GM18858 (cell line): ENCODE data around the gene MRO.
"Not testable (repeated sequence)": the region's sequence is repeated elsewhere in the genome, so short reads cannot be mapped to it uniquely, and the experiment has no call there.

Source experiments
- ATAC-seq: cut with Tn5 transposase; IDR thresholded peaks from one replicate; pipeline ENCODE4 v1.9.1; 2021; ENCODE audit not compliant: unreplicated experiment

MRO gene

DNA sequence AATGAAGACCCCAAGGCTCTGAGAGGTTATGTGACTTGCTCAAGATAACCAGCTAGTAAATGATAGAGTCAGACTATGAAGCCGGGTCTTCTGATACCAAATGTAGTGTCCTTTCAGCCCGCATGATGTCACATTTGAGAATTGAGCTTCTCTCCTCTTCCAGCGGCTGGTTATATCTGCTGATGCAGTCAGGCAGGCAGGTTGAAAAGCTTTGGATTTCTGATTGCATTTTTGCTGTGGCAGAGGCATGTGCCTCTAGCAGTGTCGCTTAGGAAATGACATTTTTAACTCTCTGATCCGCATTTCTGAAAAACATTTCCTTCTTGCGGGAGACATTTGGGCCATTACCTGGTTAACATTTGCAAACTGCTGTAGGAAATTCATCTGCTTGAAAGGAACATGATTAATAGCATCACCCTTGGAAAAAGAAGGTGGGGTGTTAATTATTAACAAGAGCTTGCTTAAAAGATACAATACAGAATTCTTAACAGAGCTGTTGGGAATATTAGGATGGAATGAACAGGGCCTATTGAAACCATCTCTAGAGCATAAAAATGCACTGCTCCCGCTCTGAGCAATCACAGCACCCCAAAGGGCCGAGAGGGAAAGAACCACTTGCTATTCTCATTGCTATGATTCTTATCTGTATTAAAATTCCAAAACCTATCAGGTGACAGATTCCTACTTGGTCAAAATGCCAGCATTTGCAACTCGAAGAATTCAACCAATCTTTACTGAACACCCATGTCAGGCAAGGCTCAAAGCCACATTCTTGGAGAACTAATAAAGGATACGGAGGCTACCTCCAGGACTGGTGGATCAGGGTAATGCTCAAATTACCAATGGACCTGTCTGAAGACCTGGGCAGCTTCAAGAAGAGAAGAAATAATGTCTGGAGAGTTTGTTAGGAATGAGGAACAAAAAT is 25.9 kb downstream of the MRO start:
- no peak for ATAC-seq

DNA sequence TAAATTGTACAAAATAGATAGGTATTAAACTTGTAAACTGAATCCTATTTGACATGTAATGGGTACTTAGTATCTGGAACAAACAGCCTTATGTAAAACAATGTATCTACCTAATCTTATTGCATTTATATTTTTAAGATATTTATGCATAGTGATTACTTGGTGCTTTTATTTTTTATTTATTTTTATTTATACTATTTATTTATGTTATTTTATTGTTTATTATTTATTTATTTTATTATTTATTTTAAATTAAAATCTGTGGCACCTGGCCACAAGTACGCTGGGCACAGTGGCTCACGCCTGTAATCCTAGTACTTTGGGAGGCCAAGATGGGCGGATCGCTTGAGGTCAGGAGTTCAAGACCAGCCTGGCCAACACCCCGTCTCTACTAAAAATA is 26.9 kb downstream of the MRO start:
- no peak for ATAC-seq

DNA sequence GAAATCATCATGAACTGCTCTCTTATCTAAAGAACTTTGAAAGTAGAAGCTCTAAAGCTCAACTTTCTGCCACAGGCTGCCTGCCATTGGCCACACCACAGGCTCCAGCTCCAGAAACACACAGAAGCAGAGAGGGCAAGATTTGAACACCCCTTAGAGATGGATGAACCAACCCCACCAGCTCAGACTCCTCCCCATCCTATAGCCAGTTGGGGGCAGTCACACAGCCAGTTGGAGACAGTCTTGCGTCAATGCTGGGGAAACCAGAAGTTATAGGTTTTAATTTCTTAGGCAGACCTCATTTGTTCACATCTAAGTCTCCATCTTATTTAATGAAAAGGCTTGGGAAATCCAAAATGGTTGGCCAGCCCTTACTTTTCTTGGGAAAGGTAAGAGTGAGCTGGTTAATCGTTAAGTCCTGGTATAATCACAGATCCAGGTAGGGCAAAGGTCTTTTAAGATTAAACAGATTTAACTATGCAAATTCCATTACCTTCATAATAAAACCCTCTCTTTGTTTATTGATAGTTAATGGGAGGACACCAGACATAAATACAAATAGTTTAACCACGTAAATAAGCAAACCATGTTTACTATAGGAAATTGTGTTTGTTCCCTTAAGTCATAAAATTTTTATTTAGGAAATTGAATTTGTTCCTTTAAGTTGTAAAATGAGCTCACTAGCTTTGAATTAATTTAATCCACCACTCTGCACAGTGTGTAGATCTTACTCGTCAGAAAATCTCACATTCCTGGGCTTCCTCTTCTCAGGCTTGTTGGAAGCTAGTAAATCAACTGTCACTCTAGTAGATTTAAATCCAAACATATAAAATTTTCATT is 28.0 kb downstream of the MRO start:
- ATAC-seq = no peak

DNA sequence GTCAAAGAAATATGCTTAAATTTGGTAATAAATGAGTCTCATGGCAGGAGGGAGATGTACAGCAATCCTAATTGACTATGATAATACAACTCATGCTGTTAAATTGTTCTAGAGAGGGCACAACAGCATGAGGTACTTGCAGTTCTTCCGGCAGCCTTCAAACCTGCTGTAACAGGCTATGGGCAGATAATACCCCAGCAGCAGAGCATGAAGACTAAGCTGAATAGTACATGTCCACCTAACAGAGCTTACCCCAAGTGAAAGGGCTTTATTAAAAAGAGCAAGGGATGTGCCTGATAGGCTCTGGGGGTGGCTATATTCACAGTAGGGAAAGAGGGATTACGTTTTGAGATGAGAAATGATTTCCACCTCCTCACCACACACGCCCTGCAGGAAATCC is 28.9 kb downstream of the MRO start:
- no peak for ATAC-seq

DNA sequence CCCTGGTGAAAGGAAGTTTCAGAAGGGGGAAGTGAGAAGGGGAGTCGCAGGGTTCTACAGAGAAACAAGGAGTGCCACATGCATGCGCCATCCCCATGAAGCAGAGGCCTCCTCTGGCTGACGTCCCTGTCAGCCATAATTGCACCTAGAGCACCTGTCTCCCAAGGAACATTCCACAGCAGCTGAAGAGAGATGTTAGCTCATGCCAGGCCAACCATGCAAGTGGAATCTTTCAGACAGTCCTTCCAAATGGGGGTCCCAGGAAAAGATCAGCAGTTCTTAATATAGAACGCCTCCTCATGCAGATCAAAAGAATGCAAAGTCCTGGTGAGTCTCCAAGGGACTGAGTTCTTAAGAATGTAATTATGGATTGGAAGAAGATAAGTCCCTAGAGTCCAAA is 29.6 kb downstream of the MRO start:
- no peak for ATAC-seq

DNA sequence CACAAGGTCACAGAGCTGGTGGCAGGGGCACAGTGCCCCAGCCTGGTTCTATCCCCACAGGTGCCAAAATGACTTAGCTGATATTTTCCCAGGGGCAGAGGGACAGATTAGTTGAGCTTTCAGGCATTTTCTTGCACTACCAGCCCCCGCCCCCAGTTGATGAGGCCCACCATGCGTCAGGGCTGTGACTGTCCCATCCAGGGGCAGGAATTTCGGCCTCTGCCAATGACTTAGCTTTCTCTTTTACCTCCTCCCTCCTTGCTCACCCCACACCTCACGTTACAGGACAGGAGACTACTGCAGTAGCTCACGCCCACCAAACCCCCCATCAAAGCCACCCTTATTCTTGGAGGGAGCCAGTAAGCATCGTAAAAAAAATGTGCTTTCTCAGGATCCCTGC is 31.5 kb downstream of the MRO start:
- ATAC-seq = no peak

DNA sequence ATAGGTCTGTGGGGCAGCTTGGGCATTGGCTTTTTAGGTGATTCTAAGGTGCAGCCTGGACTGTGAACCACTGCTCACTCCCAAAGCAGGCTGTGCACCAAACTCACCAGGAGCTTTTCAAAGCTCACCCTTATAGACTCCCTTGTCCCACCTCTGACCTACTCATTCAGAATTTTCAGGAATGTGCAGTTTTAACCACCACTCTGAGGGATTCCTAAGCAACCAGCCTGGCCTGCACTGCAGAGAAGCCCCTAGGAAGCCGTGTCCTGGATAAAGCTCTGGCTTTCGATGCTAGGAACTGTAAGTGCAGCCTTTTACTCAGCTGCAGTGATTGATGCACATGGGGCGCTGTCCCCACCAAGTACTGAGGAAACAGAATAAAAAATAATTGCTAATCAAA is 33.0 kb downstream of the MRO start:
- no peak for ATAC-seq

DNA sequence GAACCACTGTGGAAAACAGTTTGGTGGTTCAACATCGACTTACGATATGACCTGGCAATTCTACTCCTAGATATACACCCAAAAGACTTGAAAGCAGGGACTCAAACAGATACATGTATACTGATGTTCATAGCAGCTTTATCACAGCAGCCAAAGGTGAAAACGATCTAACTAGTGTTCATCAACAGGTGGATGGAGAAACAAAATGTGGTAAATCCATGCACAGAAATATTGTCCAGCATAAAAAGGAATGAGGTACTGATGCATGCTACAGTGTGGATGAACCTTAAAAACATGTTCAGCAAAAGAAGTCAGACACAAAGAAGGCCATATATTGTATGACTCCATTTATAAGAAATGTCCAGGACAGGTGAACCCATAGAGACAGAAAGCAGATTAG is 36.3 kb downstream of the MRO start:
- ATAC-seq = no peak

DNA sequence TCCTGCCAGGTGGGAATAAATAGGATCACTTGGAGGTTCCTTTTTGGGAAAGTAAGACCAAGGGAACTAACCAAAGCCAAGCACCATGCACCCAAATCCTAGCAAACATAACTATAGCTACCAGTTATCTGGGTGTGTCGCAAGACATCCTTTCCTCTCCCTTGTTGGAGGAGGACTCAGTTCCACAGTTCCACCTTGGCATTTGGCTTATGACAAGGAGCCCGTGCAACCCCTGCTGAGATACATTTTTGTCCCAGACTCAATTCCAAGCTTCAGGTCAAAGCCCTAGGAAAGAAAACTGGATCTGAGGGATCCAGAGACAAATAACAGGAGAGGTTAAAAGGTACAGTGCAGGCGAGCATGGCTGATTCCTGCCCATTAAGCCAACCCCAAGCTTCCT is 40.8 kb downstream of the MRO start:
- not testable (repeated sequence) for ATAC-seq

DNA sequence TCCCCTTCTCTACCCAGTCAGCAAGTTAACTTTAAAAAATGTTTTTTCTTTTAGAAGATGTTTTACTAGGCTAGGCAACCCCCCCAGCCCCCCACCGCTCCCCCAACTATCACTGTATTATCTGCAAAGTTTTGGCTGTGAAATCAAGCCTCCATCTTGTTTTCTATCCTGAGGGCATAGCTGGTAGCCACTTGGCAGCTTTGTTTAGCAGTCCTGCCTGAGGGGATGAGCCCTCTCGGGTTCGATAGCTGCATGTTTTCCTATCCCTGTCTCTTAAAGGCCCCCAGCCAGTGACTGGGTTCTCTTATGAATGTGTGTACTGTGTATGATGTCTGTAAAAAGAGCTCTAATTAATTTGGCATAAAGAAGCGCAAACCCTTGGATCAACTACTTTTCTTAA is 43.4 kb downstream of the MRO start:
- no peak for ATAC-seq

DNA sequence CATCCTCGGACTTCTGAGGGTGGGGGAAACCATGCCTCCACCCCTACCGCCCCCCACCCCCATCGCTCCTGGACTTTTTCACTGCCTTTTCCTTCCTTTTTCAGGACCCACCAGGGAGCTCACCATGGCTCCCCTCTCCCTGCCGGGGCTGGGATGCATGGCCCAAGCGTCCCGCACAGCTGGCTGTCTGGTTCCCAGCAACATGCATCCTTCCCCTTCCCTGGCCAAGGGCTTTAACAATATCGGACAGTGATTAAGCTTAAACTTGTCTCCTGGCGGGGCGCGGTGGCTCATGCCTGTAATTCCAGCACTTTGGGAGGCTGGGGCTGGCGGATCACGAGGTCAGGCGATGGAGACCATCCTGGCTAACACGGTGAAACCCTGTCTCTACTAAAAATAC is 44.1 kb downstream of the MRO start:
- no peak for ATAC-seq

DNA sequence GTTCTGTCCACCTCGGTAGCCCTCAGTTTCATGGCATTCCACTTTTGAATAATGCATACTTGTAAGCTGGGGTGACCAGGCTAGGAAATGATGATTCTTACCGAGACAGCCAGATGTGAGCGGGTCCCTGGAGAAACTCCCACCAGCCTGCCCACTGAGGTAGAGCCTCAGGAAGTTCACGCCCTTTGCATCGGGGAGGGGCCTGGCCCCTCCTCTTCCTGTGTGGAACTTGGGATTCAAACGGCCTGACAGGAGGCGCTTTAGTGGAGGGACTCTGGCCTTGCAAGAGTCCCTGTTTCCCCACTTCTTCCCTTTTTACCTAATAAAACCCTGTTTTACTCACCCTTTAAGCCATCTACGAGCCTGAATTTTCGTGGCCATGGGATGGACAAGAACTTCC is 44.6 kb downstream of the MRO start:
- no peak for ATAC-seq

DNA sequence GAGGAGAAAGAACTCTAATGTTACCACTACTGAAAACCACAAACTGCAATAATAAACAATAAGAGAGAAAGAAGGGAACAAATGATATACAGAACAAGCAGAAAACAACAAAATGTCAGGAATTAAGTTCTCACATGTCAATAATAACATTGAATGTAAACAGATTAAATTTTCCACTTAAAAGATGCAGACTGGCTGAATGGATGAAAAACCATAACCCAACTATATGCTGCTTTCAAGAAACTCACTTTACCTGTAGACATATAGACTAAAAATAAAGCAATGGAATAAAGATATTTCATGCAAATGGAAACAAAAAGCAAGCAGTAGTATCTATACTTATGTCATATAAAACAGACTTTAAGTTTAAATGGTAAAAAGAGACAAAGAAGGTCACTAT is 50.4 kb downstream of the MRO start:
- ATAC-seq = no peak

DNA sequence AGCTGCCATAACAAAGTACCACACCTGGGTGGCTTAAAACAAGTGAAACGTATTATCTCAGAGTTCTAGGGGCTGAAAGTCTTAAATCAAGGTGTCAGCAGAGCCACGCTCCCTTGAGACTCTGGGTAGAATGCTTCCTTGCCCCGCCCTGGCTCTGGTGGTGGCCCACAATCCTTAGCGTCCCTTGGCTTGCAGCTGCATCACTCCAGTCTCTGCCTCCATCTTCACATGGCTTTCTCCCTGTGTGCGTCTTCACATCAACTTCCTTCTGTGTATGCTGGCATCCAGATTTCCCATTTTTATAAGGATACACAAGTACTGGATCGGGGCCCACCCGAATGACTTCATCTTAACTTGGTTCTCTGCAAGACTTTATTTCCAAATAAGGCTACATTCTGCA is 62.5 kb downstream of the MRO start:
- no peak for ATAC-seq

DNA sequence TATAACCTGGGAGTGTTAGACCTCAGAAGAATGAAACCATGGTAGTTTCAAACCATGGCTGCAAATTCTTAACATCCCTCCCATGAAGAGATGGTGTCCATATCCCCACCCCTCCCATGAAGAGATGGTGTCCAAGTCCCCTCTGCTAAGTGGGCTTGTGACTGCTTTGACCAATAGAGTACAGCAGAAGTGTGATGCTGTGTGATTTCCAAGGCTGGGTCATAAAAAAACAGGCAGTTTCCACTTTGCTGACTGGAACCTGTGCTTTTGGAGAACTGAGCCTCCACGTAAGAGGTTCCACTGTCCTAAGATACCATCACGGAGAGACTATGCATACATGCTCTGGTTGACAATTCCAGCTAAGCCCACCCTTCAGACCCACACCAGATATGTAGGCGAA is 65.5 kb downstream of the MRO start:
- ATAC-seq = no peak

DNA sequence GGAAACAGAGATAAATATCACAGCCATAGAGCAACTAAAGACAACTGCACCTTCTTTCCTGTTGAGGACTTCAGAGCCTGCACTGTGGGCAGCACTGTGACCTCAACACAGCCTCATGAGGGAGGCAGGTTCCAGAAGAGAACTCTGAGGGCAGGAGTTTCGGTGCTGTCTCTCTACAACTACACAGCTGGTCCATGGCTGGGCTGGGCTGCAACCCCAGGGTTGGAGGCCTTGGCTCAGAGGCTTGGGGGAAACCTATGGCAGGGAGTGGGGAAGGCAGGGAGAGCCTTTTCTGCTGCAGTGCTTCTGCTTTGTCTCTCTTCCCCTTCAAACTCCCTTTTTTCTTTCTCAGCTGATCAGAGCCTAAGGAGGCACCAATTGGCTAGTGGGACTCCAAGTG is 66.5 kb downstream of the MRO start:
- ATAC-seq = no peak

DNA sequence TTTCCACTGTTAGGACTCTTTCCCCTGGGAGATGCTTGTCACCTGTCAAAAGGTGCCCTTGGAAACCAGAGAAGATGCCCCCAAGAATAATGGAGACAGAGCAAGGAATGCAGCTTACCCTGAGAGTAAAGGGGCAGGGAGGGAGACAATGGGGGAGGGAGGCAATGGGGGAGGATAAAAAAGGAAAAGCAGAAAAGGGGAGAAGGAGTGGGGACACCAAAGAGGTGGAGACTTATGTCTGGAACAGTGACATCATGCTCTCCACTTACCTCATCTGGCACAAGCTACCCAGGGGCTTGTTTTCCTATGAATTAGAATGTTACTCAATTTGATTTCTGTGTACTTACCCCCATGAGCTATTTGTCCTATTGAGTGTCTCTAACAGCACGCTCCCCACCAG is 67.9 kb downstream of the MRO start:
- no peak for ATAC-seq

DNA sequence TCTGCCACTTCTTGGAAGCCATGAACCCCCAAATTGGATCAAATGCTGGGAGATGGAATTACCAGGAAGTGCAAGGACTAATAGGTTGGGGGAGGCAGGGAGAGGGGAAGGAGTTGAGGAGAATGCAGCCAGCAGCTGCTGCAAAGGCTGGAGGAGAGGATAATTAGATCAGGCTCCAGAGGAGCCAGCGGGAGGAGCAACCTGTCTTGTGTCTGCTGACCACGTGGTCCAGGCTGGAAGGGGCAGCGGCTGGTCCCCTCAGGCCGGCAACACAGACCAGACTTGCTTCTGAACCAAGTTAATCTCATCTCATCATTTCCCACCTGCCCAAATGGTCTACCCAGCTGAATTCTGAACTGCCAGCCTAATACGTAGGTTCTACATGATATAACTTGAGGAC is 68.3 kb downstream of the MRO start:
- no peak for ATAC-seq

DNA sequence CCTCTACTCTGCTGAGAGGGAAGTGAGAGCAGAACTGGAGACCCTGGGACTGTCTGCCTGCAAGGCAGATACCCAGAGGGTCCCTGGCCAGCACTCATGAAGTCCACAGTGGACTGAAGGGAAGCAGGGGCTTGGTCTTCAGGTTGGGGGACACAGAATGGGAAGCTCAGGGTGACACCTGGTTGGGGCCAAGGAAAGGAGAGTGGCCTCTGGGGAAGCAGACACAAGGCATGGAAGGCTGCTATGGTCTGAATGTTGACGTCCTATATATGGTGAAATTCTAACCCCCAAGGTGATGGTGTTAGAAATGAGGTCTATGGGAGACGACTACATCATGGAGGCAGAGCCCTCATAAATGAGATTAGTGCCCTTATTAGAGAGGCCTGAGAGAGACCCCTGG is 69.3 kb downstream of the MRO start:
- no peak for ATAC-seq

DNA sequence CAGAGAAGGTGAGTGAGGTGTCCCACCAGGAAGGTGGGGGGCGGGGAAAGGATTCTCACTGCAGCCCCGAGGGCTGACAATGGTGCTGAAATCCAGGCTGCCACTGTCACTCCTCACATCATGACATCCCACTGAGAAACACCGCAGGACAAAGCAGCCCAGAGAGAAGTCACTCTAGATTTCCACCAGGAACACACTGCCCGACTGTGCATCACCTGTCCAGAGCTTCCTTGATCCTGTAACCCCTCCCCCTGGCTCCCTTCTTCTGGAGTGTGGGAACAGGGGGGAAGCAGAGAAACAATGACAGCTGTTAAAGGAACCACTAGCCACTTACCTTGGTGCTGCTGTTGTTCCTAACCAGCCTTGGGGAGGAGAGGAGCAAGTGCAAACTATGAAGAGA is 69.9 kb downstream of the MRO start:
- ATAC-seq = no peak

DNA sequence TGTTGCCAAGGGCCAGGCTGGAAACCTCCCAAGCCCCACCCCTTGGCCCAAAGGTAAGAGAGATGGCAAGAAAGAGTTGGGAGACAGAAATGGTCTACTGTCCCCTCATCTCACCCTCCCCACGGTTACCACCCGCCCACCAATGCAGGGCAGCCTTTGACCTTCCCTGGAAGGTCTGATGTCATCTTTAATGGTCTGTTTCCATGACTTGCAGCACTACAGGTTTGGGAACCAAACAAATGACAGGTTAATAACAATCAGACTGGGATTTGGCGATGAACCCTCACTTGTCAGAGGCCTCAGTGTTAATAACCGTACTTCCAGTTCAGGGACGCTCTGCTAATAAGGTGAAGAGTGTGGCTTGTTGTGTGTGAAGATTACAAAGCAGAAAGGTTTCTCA is 70.4 kb downstream of the MRO start:
- ATAC-seq = no peak
